ENCODE data around the gene ZBTB18. TPM values are rescaled to one million over a fixed set of nuclear protein-coding genes. Genes with fewer than 3 reads are reported as not detected.
"Not testable (repeated sequence)": the region's sequence is repeated elsewhere in the genome, so short reads cannot be mapped to it uniquely, and the experiment has no call there.

Gene ZBTB18
- total RNA-seq, 1 donor from 2014 or later: 30.1 TPM

- no peak for DNase-seq (ENCODE audit: low spot score)
- no peak overlapping the region for H3K27ac Mint-ChIP-seq
- peaks cover 17% of the 10 kb centered on the region for H3K27me3 ChIP-seq
- H3K9me3 Mint-ChIP-seq: no peaks in the 10 kb centered on the region
- no peaks in the 10 kb centered on the region for H3K79me2 ChIP-seq (ENCODE audit: low read depth)
- H3K4me3 ChIP-seq: no peak overlapping the region
- no peak overlapping the region for H2AFZ ChIP-seq (replicated peaks)
- H3K4me1 Mint-ChIP-seq: peaks cover 21% of the 10 kb centered on the region
- H3K4me1 ChIP-seq: peaks cover 7% of the 10 kb centered on the region
- no peak for TF ChIP-seq EZH2phosphoT487 (IDR thresholded peaks at IDR 0.05)
- TF ChIP-seq CTCF (IDR thresholded peaks at IDR 0.05): no peak
- TF ChIP-seq EZH2 (IDR thresholded peaks at IDR 0.05): no peak
- H3F3A ChIP-seq (ENCODE audit: low read depth): peaks cover under 1% of the 10 kb centered on the region
- no peak overlapping the region for H3K4me3 Mint-ChIP-seq
- no peaks in the 10 kb centered on the region for H3K9me3 ChIP-seq (ENCODE audit: low read depth)
- H3K36me3 Mint-ChIP-seq: no peaks in the 10 kb centered on the region
- H3K27ac ChIP-seq: no peak overlapping the region
- no peaks in the 10 kb centered on the region for H4K20me1 ChIP-seq (ENCODE audit: low read depth)
- no peak overlapping the region for H3K9ac ChIP-seq
- no peak overlapping the region for H3K4me2 ChIP-seq
- H3K27me3 Mint-ChIP-seq (ENCODE audit: insufficient read depth, low read depth): no peaks in the 10 kb centered on the region
- no peaks in the 10 kb centered on the region for H3K36me3 ChIP-seq
Measured at GRCh38 chr1:244042293-244042692, 8.8 kb upstream of the ZBTB18 start.

GRCh38 chr1:244044423-244044822 is 6.7 kb upstream of the ZBTB18 start:
- no peak for TF ChIP-seq EZH2phosphoT487 (IDR thresholded peaks at IDR 0.05)
- TF ChIP-seq CTCF (IDR thresholded peaks at IDR 0.05): no peak
- no peak for TF ChIP-seq EZH2 (IDR thresholded peaks at IDR 0.05)
- H3K27ac Mint-ChIP-seq: no peak overlapping the region
- H3K9me3 Mint-ChIP-seq: no peaks in the 10 kb centered on the region
- Histone ChIP-seq H3F3A (ENCODE audit: low read depth) (peaks cover 8% of the 10 kb centered on the region), H3K27ac (no peak overlapping the region), H2AFZ (replicated peaks) (no peak overlapping the region), H3K27me3 (peaks cover 17% of the 10 kb centered on the region), H3K4me1 (peaks cover 8% of the 10 kb centered on the region), H3K4me2 (no peak overlapping the region), H3K79me2 (ENCODE audit: low read depth) (peaks cover 2% of the 10 kb centered on the region), H3K9ac (no peak overlapping the region), H3K36me3 (no peaks in the 10 kb centered on the region), H4K20me1 (ENCODE audit: low read depth) (no peaks in the 10 kb centered on the region), H3K4me3 (no peak overlapping the region), H3K9me3 (ENCODE audit: low read depth) (no peaks in the 10 kb centered on the region)
- peaks cover 23% of the 10 kb centered on the region for H3K4me1 Mint-ChIP-seq
- H3K27me3 Mint-ChIP-seq (ENCODE audit: insufficient read depth, low read depth): no peaks in the 10 kb centered on the region
- no peak for DNase-seq (ENCODE audit: low spot score)
- no peaks in the 10 kb centered on the region for H3K36me3 Mint-ChIP-seq
- no peak overlapping the region for H3K4me3 Mint-ChIP-seq

- H3K9me3 Mint-ChIP-seq; H3F3A ChIP-seq (ENCODE audit: low read depth); DNase-seq (ENCODE audit: low spot score); H3K4me3 ChIP-seq; H3K36me3 Mint-ChIP-seq; H2AFZ ChIP-seq (replicated peaks); H3K27me3 Mint-ChIP-seq (ENCODE audit: insufficient read depth, low read depth); H3K27ac ChIP-seq; H3K9me3 ChIP-seq (ENCODE audit: low read depth); H3K9ac ChIP-seq; H3K4me2 ChIP-seq; H3K36me3 ChIP-seq: not testable (repeated sequence)
- Mint-ChIP-seq H3K4me1 (peaks cover 26% of the 10 kb centered on the region), H3K27ac (peak overlapping the region; percentile 93), H3K4me3 (peak overlapping the region; percentile 92)
- H3K79me2 ChIP-seq (ENCODE audit: low read depth): peaks cover 20% of the 10 kb centered on the region
- H3K27me3 ChIP-seq: peaks cover 17% of the 10 kb centered on the region
- H3K4me1 ChIP-seq: peaks cover 20% of the 10 kb centered on the region
- H4K20me1 ChIP-seq (ENCODE audit: low read depth): peaks cover 18% of the 10 kb centered on the region
Measured at GRCh38 chr1:244046254-244046653, 4.8 kb upstream of the ZBTB18 start.

- Histone ChIP-seq H4K20me1 (ENCODE audit: low read depth) (peaks cover 26% of the 10 kb centered on the region), H3K27me3 (peaks cover 17% of the 10 kb centered on the region), H3K79me2 (ENCODE audit: low read depth) (peaks cover 28% of the 10 kb centered on the region), H3K4me1 (peaks cover 28% of the 10 kb centered on the region), H3F3A (ENCODE audit: low read depth) (peaks cover 8% of the 10 kb centered on the region), H2AFZ (replicated peaks) (peak overlapping the region; percentile 87), H3K27ac (no peak overlapping the region), H3K4me2 (peak overlapping the region; percentile 90), H3K36me3 (no peaks in the 10 kb centered on the region), H3K9ac (peak overlapping the region; percentile 53), H3K9me3 (ENCODE audit: low read depth) (no peaks in the 10 kb centered on the region), H3K4me3 (peak overlapping the region; percentile 87)
- Mint-ChIP-seq H3K36me3 (no peaks in the 10 kb centered on the region), H3K4me3 (peak overlapping the region; percentile 92), H3K27me3 (ENCODE audit: insufficient read depth, low read depth) (peaks cover 3% of the 10 kb centered on the region), H3K9me3 (no peaks in the 10 kb centered on the region), H3K4me1 (peaks cover 26% of the 10 kb centered on the region), H3K27ac (peak overlapping the region; percentile 93)
- no peak for TF ChIP-seq CTCF (IDR thresholded peaks at IDR 0.05)
- TF ChIP-seq EZH2 (IDR thresholded peaks at IDR 0.05): no peak
- no peak for TF ChIP-seq EZH2phosphoT487 (IDR thresholded peaks at IDR 0.05)
- DNase-seq (ENCODE audit: low spot score): no peak
Measured at GRCh38 chr1:244046907-244047611, 4.0 kb upstream of the ZBTB18 start.

Data from neural progenitor cell (in vitro differentiated cells).